Glomerular visceral epithelial cell (primary cell): ENCODE results near the gene OR5M11.
"Not testable (repeated sequence)": the region's sequence is repeated elsewhere in the genome, so short reads cannot be mapped to it uniquely, and the experiment has no call there.

Source experiments
- DNase-seq: peaks from one replicate; pipeline ENCODE4 v3.0.0-alpha.2; 2016; ENCODE audit errors: extremely low spot score

Gene OR5M11

GRCh38 chr11:56543157-56543556, at the start of gene OR5M11:
TSS of gene OR5M11 (minus strand) at chr11:56543257. CDS start at chr11:56543257, 0 bp downstream.
- no peak for DNase-seq

- not testable (repeated sequence) for DNase-seq
Measured at GRCh38 chr11:56592088-56592717, 49.1 kb upstream of the OR5M11 start.

DNA sequence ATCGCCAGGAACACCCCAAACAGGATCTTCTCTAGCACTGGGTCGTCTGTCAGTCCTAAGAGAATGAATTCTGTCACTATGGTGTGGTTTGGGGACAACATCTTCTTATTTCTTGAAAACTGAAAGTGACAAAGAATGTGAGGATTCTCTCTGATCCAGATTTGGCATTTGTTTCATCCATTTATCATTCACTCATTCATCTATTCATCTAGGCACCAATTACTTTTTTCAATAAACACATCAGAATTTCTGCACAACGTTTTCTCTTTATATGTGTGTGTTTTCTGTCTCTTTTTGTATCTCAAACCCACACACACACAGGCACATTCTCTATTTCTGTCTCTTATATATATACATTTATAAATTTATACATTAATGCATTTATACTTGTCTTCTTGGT, 34.6 kb upstream of the OR5M11 start, which contains the start of gene OR5M10:
Gene OR5M10, minus strand, starts transcription at position 101 of the 400 bp plus-strand sequence. Its CDS starts 0 bp downstream, at position 101.
- no peak for DNase-seq

- no peak for DNase-seq
Measured at GRCh38 chr11:56558574-56558973, 15.5 kb upstream of the OR5M11 start.

DNA sequence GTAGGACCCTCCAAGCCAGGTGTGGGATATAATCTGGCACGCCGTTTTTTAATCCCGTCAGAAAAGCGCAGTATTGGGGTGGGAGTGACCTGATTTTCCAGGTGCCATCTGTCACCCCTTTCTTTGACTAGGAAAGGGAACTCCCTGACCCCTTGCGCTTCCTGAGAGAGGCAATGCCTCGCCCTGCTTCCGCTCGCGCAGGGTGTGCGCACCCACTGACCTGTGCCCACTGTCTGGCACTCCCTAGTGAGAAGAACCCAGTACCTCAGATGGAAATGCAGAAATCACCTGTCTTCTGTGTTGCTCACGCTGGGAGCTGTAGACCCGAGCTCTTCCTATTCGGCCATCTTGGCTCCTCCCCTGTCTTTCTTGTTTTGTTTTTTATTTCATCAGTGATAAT, 11.6 kb upstream of the OR5M11 start:
- DNase-seq: not testable (repeated sequence)

DNA sequence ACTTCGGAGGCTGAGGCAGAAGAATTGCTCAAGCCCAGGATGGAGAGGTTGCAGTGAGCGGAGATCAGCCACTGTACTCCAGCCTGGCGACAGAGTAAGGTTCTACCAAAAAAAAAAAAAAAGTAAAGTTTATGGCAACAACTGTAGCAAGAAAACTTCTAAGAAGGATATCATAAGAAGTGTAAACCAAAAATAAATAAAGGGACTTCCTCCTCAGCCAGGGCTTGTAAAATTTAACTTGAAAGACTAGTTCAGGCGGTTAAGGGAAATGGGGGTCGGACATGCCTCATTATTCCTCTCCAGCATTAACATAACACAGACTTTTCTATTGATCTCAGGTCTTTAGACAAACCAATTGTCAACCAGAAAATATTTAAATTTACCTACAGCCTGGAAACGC, 2.5 kb upstream of the OR5M11 start:
- DNase-seq: no peak

- DNase-seq: no peak
Measured at GRCh38 chr11:56543739-56544138, 682 bp upstream of the OR5M11 start.

GRCh38 chr11:56533054-56533740, 9.9 kb downstream of the OR5M11 start:
- no peak for DNase-seq

DNA sequence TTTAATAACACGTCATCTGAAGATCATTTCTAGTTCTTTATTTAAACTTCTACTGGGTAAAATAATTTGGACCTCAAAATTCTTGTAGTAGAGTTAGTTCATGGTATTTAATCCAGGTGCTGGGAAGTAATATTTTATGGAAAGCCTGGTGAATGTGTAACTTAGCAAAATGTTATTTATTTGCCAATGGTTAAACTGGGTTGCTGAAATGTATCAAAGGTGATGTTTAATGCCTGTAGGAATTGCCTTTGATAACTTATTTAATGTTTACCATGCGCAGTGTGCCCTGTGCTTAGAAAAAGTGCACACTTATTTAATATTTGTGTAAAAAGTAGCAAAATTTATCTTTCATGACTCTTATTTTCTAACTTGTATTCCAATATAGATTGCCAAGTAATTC, 11.2 kb downstream of the OR5M11 start:
- no peak for DNase-seq

GRCh38 chr11:56522008-56522407, 21.0 kb downstream of the OR5M11 start:
- no peak for DNase-seq

DNA sequence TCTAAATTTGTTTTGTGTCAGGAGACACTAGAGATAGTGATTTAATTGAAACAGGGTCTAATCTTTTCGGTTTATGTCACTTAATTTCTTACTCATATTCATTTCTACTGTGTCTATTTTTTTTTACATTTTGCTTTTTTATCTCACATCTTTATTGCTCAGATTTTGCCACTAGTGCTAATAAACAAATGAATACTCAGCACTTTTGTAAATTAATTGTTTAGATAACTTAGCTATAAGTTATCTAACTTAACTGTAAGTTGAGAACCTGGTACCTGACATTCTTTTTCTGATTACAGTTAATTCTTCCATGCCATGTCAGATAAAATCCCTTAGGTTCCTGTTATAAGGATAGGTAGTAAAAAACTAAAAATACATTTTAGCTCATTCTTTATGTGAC, 29.8 kb downstream of the OR5M11 start:
- DNase-seq: no peak

GRCh38 chr11:56509439-56509838, 33.6 kb downstream of the OR5M11 start:
- DNase-seq: no peak

GRCh38 chr11:56497010-56497409, 46.0 kb downstream of the OR5M11 start:
- DNase-seq: no peak

DNA sequence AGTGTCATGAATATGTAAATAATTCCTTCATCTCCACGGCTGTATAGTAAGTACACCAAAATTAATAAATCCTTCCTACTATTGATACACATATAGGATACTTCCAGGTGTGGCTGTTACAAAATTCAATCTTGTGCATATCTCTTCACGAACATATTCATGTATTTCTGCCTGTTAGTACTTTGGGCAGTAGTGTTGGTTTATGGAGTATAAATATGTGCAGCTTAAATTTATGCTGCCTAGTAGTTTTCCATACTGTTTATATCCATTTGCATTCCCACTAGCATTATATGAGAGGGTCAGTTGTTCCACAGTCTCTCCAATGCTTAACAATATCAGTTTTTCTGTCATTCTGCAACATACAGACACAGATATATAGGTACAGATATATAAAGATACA, 47.9 kb downstream of the OR5M11 start:
- no peak for DNase-seq
